Stomach smooth muscle (tissue), 2 donors: ENCODE measurements around the gene ITGB7.

Experiments used
- H3K27ac ChIP-seq: one replicate; pipeline ENCODE4 v1.7.0; 2013; ENCODE audit warnings: mild to moderate bottlenecking, low read length, inconsistent platforms
- H3K27me3 ChIP-seq, 2 donors: one replicate each; pipeline ENCODE4 v1.7.0; 2013; ENCODE audit warnings: low read length in 2 of 2; ENCODE audit not compliant: insufficient read depth in 2 of 2, control insufficient read depth in 1 of 2
- H3K36me3 ChIP-seq, 2 donors: one replicate each; pipeline ENCODE4 v1.7.0; 2013; ENCODE audit warnings: low read length in 2 of 2; ENCODE audit not compliant: control insufficient read depth in 2 of 2, insufficient read depth in 2 of 2
- H3K4me1 ChIP-seq: one replicate; pipeline ENCODE4 v1.7.0; 2013; ENCODE audit warnings: low read length; ENCODE audit not compliant: control insufficient read depth, insufficient read depth
- H3K4me3 ChIP-seq, 2 donors: one replicate each; pipeline ENCODE4 v1.7.0; 2013; ENCODE audit warnings: low read length in 2 of 2
- H3K9ac ChIP-seq, 2 donors: one replicate each; pipeline ENCODE4 v1.7.0; 2013; ENCODE audit warnings: low read length in 2 of 2, mild to moderate bottlenecking in 1 of 2
- H3K9me3 ChIP-seq, 2 donors: one replicate each; pipeline ENCODE4 v1.7.0; 2013; ENCODE audit warnings: low read length in 2 of 2; ENCODE audit not compliant: control insufficient read depth in 2 of 2
- donor health status: healthy.
- donor health status: Pancreatic carcinoma.

ITGB7 gene

GRCh38 chr12:53207042-53207441 lies at the start of gene ITGB7:
Gene ITGB7, minus strand, starts transcription at chr12:53207251. Its CDS starts 6,808 bp downstream, at chr12:53200443.
- peaks cover 7% of the 10 kb centered on the region for H3K4me1 ChIP-seq

GRCh38 chr12:53255996-53256395 lies 48.9 kb upstream of the ITGB7 start:
- peaks cover 12 to 17% of the 10 kb centered on the region in 2 donors for H3K36me3 ChIP-seq
- no peaks in the 10 kb centered on the region for H3K27me3 ChIP-seq
- peaks cover 22% of the 10 kb centered on the region for H3K4me1 ChIP-seq
- H3K4me3 ChIP-seq, result no peak overlapping the region
- no peaks in the 10 kb centered on the region for H3K9me3 ChIP-seq
- H3K27ac ChIP-seq, result no peak overlapping the region
- H3K9ac ChIP-seq, result no peak overlapping the region

More at GRCh38 chr12:53207042-53207441, at the start of gene ITGB7:
- H3K36me3 ChIP-seq, result peaks cover 14 to 18% of the 10 kb centered on the region in 2 donors
- no peak within 1 kb of the TSS for H3K27ac ChIP-seq
- H3K4me3 ChIP-seq, result no peak within 1 kb of the TSS
- no peaks in the 10 kb centered on the region for H3K9me3 ChIP-seq
- no peaks in the 10 kb centered on the region for H3K27me3 ChIP-seq
- peak within 1 kb of the TSS in 1 of 2 donors; percentile 20 for H3K9ac ChIP-seq

DNA sequence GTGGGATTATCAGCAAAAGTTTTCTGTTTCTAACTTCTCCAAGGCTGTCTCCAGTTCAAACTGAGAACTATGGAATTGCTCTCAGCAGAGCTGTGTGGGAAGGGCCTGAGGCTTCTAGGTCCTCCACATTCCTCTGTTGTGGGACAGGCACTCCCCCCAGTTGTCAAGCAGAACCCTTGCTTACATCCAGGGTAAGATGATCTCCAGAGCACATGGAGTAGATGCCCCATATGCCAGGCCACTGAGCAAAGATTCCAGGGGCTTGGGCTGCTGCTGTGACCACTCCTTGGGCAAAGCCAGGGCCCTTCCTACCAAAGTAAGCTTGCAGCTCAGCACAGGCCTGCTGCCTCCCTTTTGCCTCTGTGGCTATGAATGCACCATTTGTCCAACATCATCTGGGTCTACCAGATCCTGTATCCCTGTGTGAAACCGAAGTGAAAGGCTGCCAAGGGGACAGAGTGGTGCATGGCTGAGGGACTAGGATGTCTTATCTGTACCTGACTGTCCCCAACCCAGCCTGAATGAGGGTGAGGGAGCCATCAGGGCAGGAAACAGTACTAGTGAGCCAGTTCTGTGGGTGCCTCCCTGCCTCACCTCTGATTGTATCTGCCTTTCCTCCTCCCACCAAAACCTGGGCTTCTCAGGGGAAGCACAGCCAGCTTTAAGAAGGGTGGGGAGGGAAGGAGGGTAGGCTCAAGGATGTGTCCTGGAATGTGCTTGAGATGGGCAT lies 47.9 kb upstream of the ITGB7 start:
- Histone ChIP-seq H3K4me3 (no peak overlapping the region), H3K9ac (no peak overlapping the region), H3K27ac (no peak overlapping the region), H3K9me3 (no peaks in the 10 kb centered on the region), H3K27me3 (no peaks in the 10 kb centered on the region), H3K4me1 (peaks cover 24% of the 10 kb centered on the region), H3K36me3 (peaks cover 12 to 17% of the 10 kb centered on the region in 2 donors)

DNA sequence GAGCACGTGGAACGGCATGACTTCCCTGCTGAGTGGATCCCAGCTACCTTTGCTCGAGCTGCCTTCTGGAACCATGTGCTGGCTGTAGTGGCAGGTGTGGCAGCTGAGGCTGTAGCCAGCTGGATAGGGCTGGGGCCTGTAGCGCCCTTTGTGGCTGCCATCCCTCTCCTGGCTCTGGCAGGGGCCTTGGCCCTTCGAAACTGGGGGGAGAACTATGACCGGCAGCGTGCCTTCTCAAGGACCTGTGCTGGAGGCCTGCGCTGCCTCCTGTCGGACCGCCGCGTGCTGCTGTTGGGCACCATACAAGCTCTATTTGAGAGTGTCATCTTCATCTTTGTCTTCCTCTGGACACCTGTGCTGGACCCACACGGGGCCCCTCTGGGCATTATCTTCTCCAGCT lies 46.2 kb upstream of the ITGB7 start:
- peak overlapping the region in 1 of 2 donors; percentile 78 for H3K9ac ChIP-seq
- H3K27ac ChIP-seq, result no peak overlapping the region
- H3K36me3 ChIP-seq, result peaks cover 12 to 17% of the 10 kb centered on the region in 2 donors
- peak overlapping the region; percentile 88 to 92 for H3K4me3 ChIP-seq
- H3K9me3 ChIP-seq, result no peaks in the 10 kb centered on the region
- H3K4me1 ChIP-seq, result peaks cover 24% of the 10 kb centered on the region
- no peaks in the 10 kb centered on the region for H3K27me3 ChIP-seq

GRCh38 chr12:53252349-53252916 lies 45.4 kb upstream of the ITGB7 start:
- H3K27me3 ChIP-seq, result no peaks in the 10 kb centered on the region
- peaks cover 12 to 17% of the 10 kb centered on the region in 2 donors for H3K36me3 ChIP-seq
- peaks cover 24% of the 10 kb centered on the region for H3K4me1 ChIP-seq
- H3K9ac ChIP-seq, result peak overlapping the region; percentile 78 to 79
- peak overlapping the region; percentile 73 for H3K27ac ChIP-seq
- H3K9me3 ChIP-seq, result no peaks in the 10 kb centered on the region
- peak overlapping the region; percentile 88 to 92 for H3K4me3 ChIP-seq

DNA sequence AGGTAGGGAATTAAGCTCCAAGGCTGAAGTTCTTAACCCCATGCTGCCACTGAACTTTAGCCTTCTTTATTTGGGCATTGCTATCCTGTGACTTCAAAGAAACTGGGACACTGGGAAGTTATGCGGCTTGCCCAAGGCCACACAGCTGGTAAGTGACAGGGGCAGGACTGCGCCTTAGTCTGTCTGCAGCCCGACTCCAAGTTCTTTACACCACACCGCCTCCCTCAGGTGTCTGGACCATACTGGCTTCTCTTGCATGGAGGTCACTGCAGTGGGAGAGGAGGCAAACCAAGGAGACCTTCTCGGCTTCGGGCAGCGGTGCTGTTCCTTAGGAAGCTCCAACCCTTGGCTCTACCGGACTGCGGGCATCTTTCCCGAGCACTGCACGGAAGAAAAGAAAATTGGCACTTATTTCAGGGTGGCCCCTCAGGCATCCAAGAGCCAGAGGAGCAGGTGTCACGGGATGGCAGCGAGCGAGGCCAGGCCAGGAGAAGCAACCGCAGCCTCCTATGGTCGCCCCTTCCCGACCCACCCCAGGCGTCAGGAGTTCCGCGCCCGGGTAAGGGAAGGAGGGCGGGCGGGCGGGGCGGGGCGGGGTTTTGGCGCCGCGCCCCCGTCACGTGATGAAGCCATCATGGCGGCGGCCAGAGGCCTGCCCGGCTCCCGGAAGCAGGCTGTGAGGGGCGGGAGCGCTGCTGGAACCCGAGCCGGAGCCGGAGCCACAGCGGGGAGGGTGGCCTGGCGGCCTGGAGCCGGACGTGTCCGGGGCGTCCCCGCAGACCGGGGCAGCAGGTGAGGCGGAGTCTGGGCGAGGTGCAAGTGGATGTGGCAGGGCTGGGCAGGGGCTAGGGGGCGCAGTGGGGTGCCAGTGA lies 44.7 kb upstream of the ITGB7 start:
- Histone ChIP-seq H3K4me1 (peaks cover 24% of the 10 kb centered on the region), H3K4me3 (peak overlapping the region; percentile 88 to 92)

GRCh38 chr12:53245286-53245685 lies 38.2 kb upstream of the ITGB7 start:
- Histone ChIP-seq H3K9ac (no peak overlapping the region), H3K27ac (no peak overlapping the region), H3K4me1 (no peaks in the 10 kb centered on the region), H3K4me3 (no peak overlapping the region), H3K27me3 (peaks cover 0 to 8% of the 10 kb centered on the region in 2 donors), H3K9me3 (no peaks in the 10 kb centered on the region), H3K36me3 (no peaks in the 10 kb centered on the region)

More for the DNA sequence above, 44.7 kb upstream of the ITGB7 start:
- H3K36me3 ChIP-seq, result peaks cover 12 to 17% of the 10 kb centered on the region in 2 donors
- no peaks in the 10 kb centered on the region for H3K27me3 ChIP-seq
- H3K9ac ChIP-seq, result peak overlapping the region; percentile 78 to 79
- peak overlapping the region; percentile 87 for H3K27ac ChIP-seq
- H3K9me3 ChIP-seq, result no peaks in the 10 kb centered on the region

DNA sequence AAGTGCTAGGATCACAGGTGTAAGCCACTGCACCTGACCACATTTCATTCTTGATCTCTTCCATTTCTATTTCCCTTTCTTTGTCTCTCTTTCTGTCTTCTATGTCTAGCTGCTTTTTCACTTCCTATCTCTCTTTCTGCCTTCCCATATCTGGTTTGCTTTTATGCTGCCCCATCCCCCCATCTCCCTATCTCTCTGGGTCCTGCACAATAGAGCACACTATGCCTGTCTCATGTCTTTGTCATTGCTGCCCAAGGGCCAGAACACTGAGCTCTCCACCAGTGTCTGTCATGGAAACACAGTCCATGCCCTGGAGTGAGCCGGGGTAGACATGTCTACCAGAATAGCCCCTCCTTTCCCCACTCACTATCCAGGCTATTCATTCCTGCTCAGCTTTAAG lies 37.3 kb upstream of the ITGB7 start:
- no peak overlapping the region for H3K9ac ChIP-seq

GRCh38 chr12:53241623-53242412 lies 34.8 kb upstream of the ITGB7 start:
- H3K27me3 ChIP-seq, result peaks cover 0 to 8% of the 10 kb centered on the region in 2 donors
- H3K36me3 ChIP-seq, result no peaks in the 10 kb centered on the region
- H3K9me3 ChIP-seq, result no peaks in the 10 kb centered on the region
- H3K4me1 ChIP-seq, result no peaks in the 10 kb centered on the region
- H3K4me3 ChIP-seq, result no peak overlapping the region
- no peak overlapping the region for H3K27ac ChIP-seq
- H3K9ac ChIP-seq, result no peak overlapping the region

More for the DNA sequence above, 37.3 kb upstream of the ITGB7 start:
- Histone ChIP-seq H3K4me1 (no peaks in the 10 kb centered on the region), H3K4me3 (no peak overlapping the region), H3K36me3 (no peaks in the 10 kb centered on the region), H3K27ac (no peak overlapping the region), H3K9me3 (no peaks in the 10 kb centered on the region), H3K27me3 (peaks cover 0 to 8% of the 10 kb centered on the region in 2 donors)
